Adrenal gland (tissue), 12 donors: ENCODE measurements around the gene PTPN1. TPM values are rescaled to one million over a fixed set of nuclear protein-coding genes. Genes with fewer than 3 reads are reported as not detected.

Experiments used
- DNase-seq, 7 donors: peaks; one replicate each; pipeline ENCODE4 v3.0.0-alpha.2; 2019 to 2020
- H3K27ac ChIP-seq, 5 donors: fragments of 200-600 bp; sonication (generic) in 4 of 5; 1 replicate in 3 of 5; 2 replicates in 2 of 5; pipeline versions ENCODE4 v1.5.1 to v1.8.0; 2016 to 2020; ENCODE audit warnings: mild to moderate bottlenecking in 1 of 5
- H3K27me3 ChIP-seq: fragments of 200-600 bp; 2 replicates; pipeline ENCODE4 v1.8.0; 2021
- H3K36me3 ChIP-seq, 2 donors: fragments of 200-600 bp; replicated peaks in 1 of 2; 1 replicate in 1 of 2; 2 replicates in 1 of 2; pipeline versions ENCODE4 v1.5.1 to v1.8.0; 2018 to 2022
- H3K4me1 ChIP-seq, 2 donors: fragments of 200-600 bp; replicated peaks in 1 of 2; 1 replicate in 1 of 2; 2 replicates in 1 of 2; pipeline versions ENCODE4 v1.5.1 to v1.8.0; 2018 to 2021
- H3K4me3 ChIP-seq, 4 donors: fragments of 200-600 bp; sonication (generic) in 3 of 4; one replicate each; pipeline ENCODE4 v1.5.1; 2016 to 2018
- H3K9me3 ChIP-seq, 3 donors: fragments of 200-600 bp; sonication (generic) in 1 of 3; replicated peaks in 1 of 3; 1 replicate in 2 of 3; 2 replicates in 1 of 3; pipeline versions ENCODE4 v1.5.1 to v1.8.0; 2016 to 2021
- CTCF ChIP-seq, 6 experiments: fragments of 450-650 bp in 4 of 6; fragments of 200-600 bp in 2 of 6; sonication (generic) in 1 of 6; IDR thresholded peaks; 1 replicate in 5 of 6; 2 replicates in 1 of 6; pipeline versions ENCODE4 v1.5.1 to v1.8.0; 2016 to 2021; ENCODE audit warnings: antibody characterized with exemption in 6 of 6, mild to moderate bottlenecking in 2 of 6, moderate library complexity in 1 of 6
- POLR2A ChIP-seq, 2 donors: fragments of 450-650 bp; IDR thresholded peaks; one replicate each; pipeline ENCODE4 v1.6.1; 2017; ENCODE audit warnings: antibody characterized with exemption in 2 of 2, mild to moderate bottlenecking in 2 of 2, moderate library complexity in 1 of 2
- WGBS, 4 donors: extraction: QIAGEN DNeasy Blood & Tissue Kit in 2 of 4; methylation state at CpG; one replicate each; pipeline versions ENCODE4 v1.1.5 to v1.1.7; 2013 to 2017; 5-methylcytosine and 5-hydroxymethylcytosine counted together
- intact Hi-C, 2 donors: fragments of 100-400 bp; cut with DNase I; formaldehyde crosslinking; loops; one replicate each; pipeline versions ENCODE4 v1.14.1 to v1.15.0; 2022 to 2023
- polyA plus RNA-seq, 3 donors: library from polyadenylated mRNA; stranded (reverse); fragments of 200-250 nt in 2 of 3; fragments of 350-450 nt in 1 of 3; fragmentation: Illumina TruSeq in 1 of 3; extraction: RNeasy Lipid Tissue Mini Kit (QIAGEN cat#74804) in 1 of 3; gene quantifications; one replicate each; pipeline ENCODE4 v1.2.3, GENCODE V29; 2013 to 2014
- total RNA-seq, 9 donors: library from RNA; depleted of rRNA in 4 of 9; stranded (reverse); fragments of >200 nt in 4 of 9; fragments of 120-200 nt in 1 of 9; fragmentation: NEBNext Ultra II Directional in 1 of 9; extraction: Animal tissue kit (Norgen Biotek cat#: 25700) in 1 of 9; gene quantifications; one replicate each; pipeline versions ENCODE4 v1.1.0 to v1.2.4, GENCODE V29; 2013 to 2023
- donor health status: healthy with polysubstance abuse.
- donor health status: Bipolar disorder and iron deficiency.
- donor health status: DM: yes; HTN: yes; CAD: no.
- donor health status: DM: no; HTN: no; CAD: no.
- donor health status: DM: no; HTN: no; CAD: no.
- donor health status: DM: yes; HTN: yes; CAD: no.

Gene PTPN1
- total and polyA plus RNA-seq, 12 donors, result 17.0 to 49.2 (median 35.8) TPM

DNA sequence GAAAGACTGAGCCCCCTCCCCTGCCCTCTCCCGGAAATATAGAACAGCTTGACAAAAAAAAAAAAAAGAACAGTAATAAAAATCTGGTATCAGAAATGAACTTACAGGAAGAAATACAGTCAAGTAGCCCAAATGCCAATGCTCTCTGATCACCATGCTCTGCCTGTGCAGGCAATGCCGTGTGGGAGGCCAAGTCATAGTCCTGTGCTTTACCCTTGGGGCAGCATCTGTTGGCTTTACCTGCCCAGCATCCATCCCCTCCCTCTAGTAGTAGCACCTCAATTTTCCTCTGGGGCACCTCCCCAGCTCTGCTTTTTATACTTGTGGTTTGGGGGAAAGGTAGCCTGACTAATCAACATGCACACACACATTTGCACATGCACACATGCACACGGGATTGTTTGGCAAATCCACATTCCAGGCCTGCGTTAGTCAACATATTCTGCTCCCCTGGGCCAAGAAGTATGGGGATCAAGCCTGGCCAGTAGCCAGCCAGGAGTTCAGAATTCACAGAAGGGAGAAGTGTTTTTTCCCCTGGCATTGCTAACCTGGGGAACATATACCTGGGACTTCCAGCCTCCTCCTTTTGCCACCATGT, 111.0 kb downstream of the PTPN1 start:
- no peaks in the 10 kb centered on the region for H3K9me3 ChIP-seq
- TF ChIP-seq POLR2A (IDR thresholded peaks at IDR 0.05) (no peak), CTCF (IDR thresholded peaks at IDR 0.05) (no peak)
- no peak overlapping the region for H3K27ac ChIP-seq
- no peaks in the 10 kb centered on the region for H3K27me3 ChIP-seq
- no peak overlapping the region for H3K4me3 ChIP-seq
- 64 to 93% (median 87%) methylated on average over 3 to 4 of the region's 4 CpGs for WGBS, 4 donors
- no peak for DNase-seq
- H3K36me3 ChIP-seq, result no peaks in the 10 kb centered on the region
- intact Hi-C loops, result loop anchor here in 1 of 2 donors (10.0 kb wide), 1 partner anchor 94 kb away; no protein-coding TSS in a partner anchor
- H3K4me1 ChIP-seq, result peaks cover 0 to 8% of the 10 kb centered on the region in 2 donors

DNA sequence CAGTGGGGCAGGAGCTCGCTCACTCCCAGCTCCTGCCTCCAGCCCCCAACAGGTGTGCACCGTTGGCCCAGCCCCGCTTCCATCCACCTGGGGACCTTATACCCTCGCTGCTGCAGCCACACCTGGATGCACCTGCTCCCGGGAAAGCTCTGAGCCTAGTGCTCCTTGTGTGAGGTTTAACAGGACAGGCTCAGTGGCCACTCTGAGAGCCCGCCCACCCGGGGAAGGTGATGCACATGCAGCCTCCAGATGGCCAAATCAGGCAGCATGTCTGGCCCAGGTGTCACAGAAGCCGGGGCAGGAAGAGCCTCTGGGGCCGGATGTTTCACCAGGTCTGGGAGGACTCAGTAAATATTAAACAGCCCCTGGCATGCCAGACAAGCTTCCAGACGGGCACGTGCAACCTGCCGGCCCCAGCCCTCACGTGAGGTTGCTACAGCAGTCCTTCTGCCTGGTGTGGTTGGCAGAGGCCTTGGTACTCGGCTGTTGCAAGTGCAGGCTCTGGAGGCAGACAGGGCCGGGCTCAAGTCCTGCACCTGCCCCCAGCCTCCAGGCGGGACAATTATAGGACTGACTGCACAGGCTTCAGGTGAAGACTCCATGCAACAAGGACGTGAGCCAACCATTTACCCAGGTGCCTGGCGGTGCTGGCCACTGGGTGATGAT, 114.3 kb downstream of the PTPN1 start:
- intact Hi-C loops, result loop anchor here in 1 of 2 donors (10.0 kb wide), 1 partner anchor 90 kb away; no protein-coding TSS in a partner anchor
- DNase-seq, result no peak
- no peaks in the 10 kb centered on the region for H3K36me3 ChIP-seq
- H3K27ac ChIP-seq, result no peak overlapping the region
- H3K27me3 ChIP-seq, result no peaks in the 10 kb centered on the region
- TF ChIP-seq POLR2A (IDR thresholded peaks at IDR 0.05) (no peak), CTCF (IDR thresholded peaks at IDR 0.05) (no peak)
- H3K4me1 ChIP-seq, result peaks cover 0 to 8% of the 10 kb centered on the region in 2 donors
- H3K9me3 ChIP-seq, result no peaks in the 10 kb centered on the region
- WGBS, 4 donors, result 81 to 92% (median 87%) methylated on average over 4 to 18 of the region's 18 CpGs
- no peak overlapping the region for H3K4me3 ChIP-seq

DNA sequence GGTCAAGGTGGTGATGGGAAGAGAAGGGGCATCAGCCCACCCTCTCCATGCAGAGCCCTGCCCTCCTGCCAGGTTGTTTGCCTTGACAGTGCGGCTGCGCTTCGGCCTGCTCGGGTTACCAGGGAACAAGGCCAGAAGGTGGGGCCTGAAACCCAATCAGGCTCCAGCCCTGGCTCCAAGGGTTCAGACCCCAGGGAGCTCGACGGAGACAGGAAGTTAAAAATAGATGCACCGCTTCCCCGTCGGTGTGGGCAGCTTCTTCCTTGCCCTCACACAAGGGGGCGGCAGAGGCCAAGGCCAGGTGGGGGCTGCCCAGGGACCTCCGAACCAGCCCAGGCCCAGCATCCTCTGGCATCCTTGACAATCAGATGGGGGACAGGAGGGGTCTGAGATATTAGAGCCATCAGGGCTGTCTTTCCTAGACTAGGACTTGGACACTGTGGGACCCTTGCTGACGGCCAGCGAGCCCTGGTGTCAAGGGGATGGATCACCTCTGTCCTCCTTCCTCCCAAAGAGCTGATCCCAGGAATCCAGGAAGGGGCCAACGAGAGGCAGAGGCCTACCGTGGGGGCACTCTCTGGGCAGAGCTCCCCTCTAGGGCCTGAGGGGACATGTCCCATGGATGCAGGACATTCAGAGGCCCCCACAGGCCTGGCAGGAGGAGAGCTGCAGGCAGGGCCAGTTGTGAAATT, 115.9 kb downstream of the PTPN1 start:
- Histone ChIP-seq H3K36me3 (no peaks in the 10 kb centered on the region), H3K9me3 (no peaks in the 10 kb centered on the region), H3K4me3 (no peak overlapping the region), H3K27me3 (no peaks in the 10 kb centered on the region), H3K27ac (peak overlapping the region in 2 of 5 donors; percentile 12 to 55), H3K4me1 (peaks cover 0 to 8% of the 10 kb centered on the region in 2 donors)
- TF ChIP-seq POLR2A (IDR thresholded peaks at IDR 0.05), result no peak
- TF ChIP-seq CTCF (IDR thresholded peaks at IDR 0.05), result peak; percentile 25 to 52 (median 42)
- WGBS, 4 donors, result 32 to 40% (median 32%) methylated on average over 4 to 15 of the region's 15 CpGs
- peak in 4 of 7 donors; percentile 33 to 62 (median 51) for DNase-seq
- intact Hi-C loops, result loop anchor here in 1 of 2 donors (10.0 kb wide), 1 partner anchor 89 kb away; no protein-coding TSS in a partner anchor

- intact Hi-C loops, result loop anchor here in 1 of 2 donors (10.0 kb wide), 1 partner anchor 87 kb away; no protein-coding TSS in a partner anchor
- peak overlapping the region in 1 of 5 donors; percentile 5 for H3K27ac ChIP-seq
- TF ChIP-seq CTCF (IDR thresholded peaks at IDR 0.05), result no peak
- no peak for TF ChIP-seq POLR2A (IDR thresholded peaks at IDR 0.05)
- H3K27me3 ChIP-seq, result no peaks in the 10 kb centered on the region
- H3K4me3 ChIP-seq, result no peak overlapping the region
- H3K4me1 ChIP-seq, result peaks cover 0 to 8% of the 10 kb centered on the region in 2 donors
- H3K36me3 ChIP-seq, result no peaks in the 10 kb centered on the region
- WGBS, 4 donors, result 79 to 88% (median 84%) methylated on average over 7 to 9 of the region's 9 CpGs
- no peaks in the 10 kb centered on the region for H3K9me3 ChIP-seq
- DNase-seq, result no peak
These were observed 117.6 kb downstream of the PTPN1 start for GRCh38 chr20:50627747-50628146.
